Measurements from ENCODE around the gene SLC66A3.

The SLC66A3 gene

DNA sequence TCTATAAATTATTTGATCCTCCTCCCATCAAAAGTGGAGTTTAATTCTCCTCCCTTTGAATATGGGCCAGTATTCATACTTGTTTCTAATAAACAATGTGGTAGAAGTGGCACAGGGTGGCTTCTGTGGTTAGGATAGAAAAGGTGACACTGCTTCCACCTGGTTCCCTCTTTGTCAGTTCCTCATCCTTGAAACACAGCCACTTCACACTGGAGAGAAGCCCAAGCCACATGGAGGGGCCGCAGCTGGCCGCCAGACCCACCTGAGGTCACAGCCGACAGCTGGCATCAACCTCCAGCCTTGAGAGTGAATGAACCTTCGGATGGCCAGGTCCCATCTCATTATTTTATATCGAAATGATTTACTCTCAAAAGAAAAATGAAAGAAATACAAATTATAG lies 27.5 kb upstream of the SLC66A3 start:
- Histone ChIP-seq H3K4me2 (ENCODE audit: low read length) (no peak overlapping the region), H3K27me3 (ENCODE audit: control insufficient read depth, insufficient read depth, low read length) (peaks cover 21% of the 10 kb centered on the region)

GRCh38 chr2:11128243-11128951 lies 26.9 kb upstream of the SLC66A3 start:
- no peaks in the 10 kb centered on the region for H3K9me3 ChIP-seq (replicated peaks; ENCODE audit: low read length)
- peaks cover 17% of the 10 kb centered on the region for H3K4me1 ChIP-seq (ENCODE audit: control insufficient read depth, insufficient read depth, low read length)
- no peak overlapping the region for H3K4me3 ChIP-seq (ENCODE audit: low read length)
- peaks cover 16% of the 10 kb centered on the region for H3K27me3 ChIP-seq (ENCODE audit: control insufficient read depth, insufficient read depth, low read length)
- H3K36me3 ChIP-seq (ENCODE audit: insufficient read depth, low read length) = no peaks in the 10 kb centered on the region
- H3K9ac ChIP-seq (ENCODE audit: low read depth, low read length) = no peak overlapping the region
- no peak overlapping the region for H3K4me2 ChIP-seq (ENCODE audit: low read length)

More for the DNA sequence above, 27.5 kb upstream of the SLC66A3 start:
- Histone ChIP-seq H3K4me1 (ENCODE audit: control insufficient read depth, insufficient read depth, low read length) (peaks cover 13% of the 10 kb centered on the region), H3K4me3 (ENCODE audit: low read length) (no peak overlapping the region), H3K36me3 (ENCODE audit: insufficient read depth, low read length) (no peaks in the 10 kb centered on the region), H3K9ac (ENCODE audit: low read depth, low read length) (no peak overlapping the region), H3K9me3 (replicated peaks; ENCODE audit: low read length) (no peaks in the 10 kb centered on the region)

DNA sequence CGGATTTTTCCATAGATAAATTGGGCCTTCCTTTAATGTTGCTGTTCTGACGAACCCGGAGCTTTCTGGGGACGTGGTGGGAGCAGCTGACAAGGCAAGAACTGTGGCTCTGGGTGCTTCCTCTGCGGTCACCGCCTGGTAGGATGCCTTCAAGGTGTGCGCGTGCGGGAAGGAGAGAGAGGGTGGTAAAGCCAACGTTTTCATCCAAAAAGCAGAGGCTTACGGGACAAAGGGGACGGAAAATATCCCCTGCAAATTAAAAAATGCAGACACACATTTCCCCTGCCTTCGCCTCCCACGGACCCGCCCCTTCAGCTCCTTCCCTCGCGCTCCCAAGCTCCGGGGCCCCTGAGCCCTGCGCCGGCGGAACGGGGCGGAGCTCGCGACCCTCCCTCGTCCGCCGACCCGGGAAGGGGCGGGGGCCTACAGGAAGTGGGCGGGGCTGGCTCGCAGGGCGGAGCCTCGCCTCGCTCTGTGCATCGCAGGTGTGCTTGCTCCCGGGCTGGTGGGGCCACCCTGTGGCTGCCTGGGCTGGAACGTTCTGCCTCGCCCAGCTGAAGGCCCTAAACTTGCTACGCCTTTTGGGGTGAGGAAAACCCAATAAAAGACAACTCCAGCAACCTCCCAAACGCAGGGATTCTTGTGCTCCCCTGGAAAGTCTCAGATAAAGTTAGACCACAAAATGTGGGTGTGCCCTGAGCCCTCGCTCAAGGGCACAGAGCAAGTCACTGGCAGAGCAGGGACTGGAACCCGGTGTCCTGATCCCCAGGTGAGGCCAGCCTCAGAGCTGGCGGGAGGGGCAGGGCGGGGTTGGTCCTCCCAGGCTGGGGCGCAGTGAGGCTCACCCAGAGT lies 25.4 kb upstream of the SLC66A3 start:
- Histone ChIP-seq H3K9me3 (replicated peaks; ENCODE audit: low read length) (no peaks in the 10 kb centered on the region), H3K4me1 (ENCODE audit: control insufficient read depth, insufficient read depth, low read length) (peaks cover 23% of the 10 kb centered on the region), H3K4me3 (ENCODE audit: low read length) (peak overlapping the region; percentile 38), H3K9ac (ENCODE audit: low read depth, low read length) (no peak overlapping the region), H3K27me3 (ENCODE audit: control insufficient read depth, insufficient read depth, low read length) (peaks cover 9% of the 10 kb centered on the region), H3K36me3 (ENCODE audit: insufficient read depth, low read length) (no peaks in the 10 kb centered on the region), H3K4me2 (ENCODE audit: low read length) (peak overlapping the region; percentile 73)

- no peak overlapping the region for H3K4me3 ChIP-seq (ENCODE audit: low read length)
- no peaks in the 10 kb centered on the region for H3K36me3 ChIP-seq (ENCODE audit: insufficient read depth, low read length)
- H3K9me3 ChIP-seq (replicated peaks; ENCODE audit: low read length) = no peaks in the 10 kb centered on the region
- no peak overlapping the region for H3K9ac ChIP-seq (ENCODE audit: low read depth, low read length)
- H3K4me2 ChIP-seq (ENCODE audit: low read length) = no peak overlapping the region
- H3K4me1 ChIP-seq (ENCODE audit: control insufficient read depth, insufficient read depth, low read length) = peaks cover 23% of the 10 kb centered on the region
- H3K27me3 ChIP-seq (ENCODE audit: control insufficient read depth, insufficient read depth, low read length) = peaks cover 15% of the 10 kb centered on the region
These were observed 23.9 kb upstream of the SLC66A3 start for GRCh38 chr2:11131166-11131920.

- peak overlapping the region; percentile 99 for H3K4me2 ChIP-seq (ENCODE audit: low read length)
- no peaks in the 10 kb centered on the region for H3K9me3 ChIP-seq (replicated peaks; ENCODE audit: low read length)
- H3K36me3 ChIP-seq (ENCODE audit: insufficient read depth, low read length) = no peaks in the 10 kb centered on the region
- H3K27me3 ChIP-seq (ENCODE audit: control insufficient read depth, insufficient read depth, low read length) = peaks cover 16% of the 10 kb centered on the region
- H3K9ac ChIP-seq (ENCODE audit: low read depth, low read length) = no peak overlapping the region
- no peak overlapping the region for H3K4me3 ChIP-seq (ENCODE audit: low read length)
- peaks cover 23% of the 10 kb centered on the region for H3K4me1 ChIP-seq (ENCODE audit: control insufficient read depth, insufficient read depth, low read length)
These were observed 23.1 kb upstream of the SLC66A3 start for GRCh38 chr2:11132036-11132671.

- Histone ChIP-seq H3K9ac (ENCODE audit: low read depth, low read length) (peak overlapping the region; percentile 60), H3K27me3 (ENCODE audit: control insufficient read depth, insufficient read depth, low read length) (peaks cover 19% of the 10 kb centered on the region), H3K4me3 (ENCODE audit: low read length) (peak overlapping the region; percentile 81), H3K4me1 (ENCODE audit: control insufficient read depth, insufficient read depth, low read length) (peaks cover 21% of the 10 kb centered on the region), H3K4me2 (ENCODE audit: low read length) (peak overlapping the region; percentile 99), H3K9me3 (replicated peaks; ENCODE audit: low read length) (no peaks in the 10 kb centered on the region), H3K36me3 (ENCODE audit: insufficient read depth, low read length) (no peaks in the 10 kb centered on the region)
These were observed 21.9 kb upstream of the SLC66A3 start for GRCh38 chr2:11133238-11133935.

- H3K9ac ChIP-seq (ENCODE audit: low read depth, low read length) = no peak overlapping the region
These were observed 21.3 kb upstream of the SLC66A3 start for GRCh38 chr2:11133936-11134320.

DNA sequence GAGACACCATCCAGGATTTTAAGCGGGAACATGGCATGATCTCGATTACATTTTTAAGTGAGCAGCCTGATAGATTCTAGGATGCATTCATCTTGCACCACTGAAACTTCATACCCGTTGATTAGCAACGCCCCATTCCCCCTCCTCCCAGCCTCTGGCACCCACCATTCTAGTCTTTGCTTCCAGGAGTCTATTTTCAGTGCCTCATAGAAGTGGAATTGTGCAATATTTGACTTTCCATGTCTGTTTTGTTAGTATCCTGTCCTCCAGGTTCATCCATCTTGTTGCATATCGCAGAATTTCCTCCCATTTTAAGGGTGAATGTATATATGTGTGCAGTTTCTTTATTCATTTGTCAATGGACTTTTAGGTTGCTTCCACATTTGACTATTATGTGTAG lies 20.9 kb upstream of the SLC66A3 start:
- Histone ChIP-seq H3K4me2 (ENCODE audit: low read length) (no peak overlapping the region), H3K27me3 (ENCODE audit: control insufficient read depth, insufficient read depth, low read length) (peaks cover 19% of the 10 kb centered on the region), H3K4me1 (ENCODE audit: control insufficient read depth, insufficient read depth, low read length) (peaks cover 16% of the 10 kb centered on the region), H3K4me3 (ENCODE audit: low read length) (no peak overlapping the region), H3K9me3 (replicated peaks; ENCODE audit: low read length) (no peaks in the 10 kb centered on the region), H3K36me3 (ENCODE audit: insufficient read depth, low read length) (no peaks in the 10 kb centered on the region), H3K9ac (ENCODE audit: low read depth, low read length) (no peak overlapping the region)

More at GRCh38 chr2:11133936-11134320, 21.3 kb upstream of the SLC66A3 start:
- peaks cover 16% of the 10 kb centered on the region for H3K4me1 ChIP-seq (ENCODE audit: control insufficient read depth, insufficient read depth, low read length)
- H3K4me2 ChIP-seq (ENCODE audit: low read length) = peak overlapping the region; percentile 99
- peak overlapping the region; percentile 81 for H3K4me3 ChIP-seq (ENCODE audit: low read length)
- no peaks in the 10 kb centered on the region for H3K9me3 ChIP-seq (replicated peaks; ENCODE audit: low read length)
- H3K27me3 ChIP-seq (ENCODE audit: control insufficient read depth, insufficient read depth, low read length) = peaks cover 19% of the 10 kb centered on the region
- no peaks in the 10 kb centered on the region for H3K36me3 ChIP-seq (ENCODE audit: insufficient read depth, low read length)

DNA sequence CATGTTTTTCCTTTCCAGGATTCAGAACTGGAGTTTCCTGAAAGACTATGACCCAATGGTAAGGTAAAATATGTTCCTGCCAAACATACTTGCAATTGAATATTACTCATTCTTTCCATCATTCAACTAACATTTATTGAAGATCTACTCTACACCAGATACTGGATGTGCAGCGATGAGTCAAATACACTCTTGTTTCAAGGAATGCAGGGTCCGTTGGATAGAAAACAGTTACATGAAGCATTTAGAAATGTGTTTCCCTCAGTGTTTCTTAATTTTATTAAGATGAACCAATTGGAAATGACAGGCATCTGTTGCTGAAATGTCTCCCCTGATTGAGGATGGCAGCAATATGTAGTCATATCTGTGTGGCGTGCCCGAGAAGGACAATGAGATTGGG lies 14.8 kb upstream of the SLC66A3 start:
- H3K9ac ChIP-seq (ENCODE audit: low read depth, low read length) = no peak overlapping the region
- no peak overlapping the region for H3K4me3 ChIP-seq (ENCODE audit: low read length)
- no peaks in the 10 kb centered on the region for H3K9me3 ChIP-seq (replicated peaks; ENCODE audit: low read length)
- H3K4me1 ChIP-seq (ENCODE audit: control insufficient read depth, insufficient read depth, low read length) = no peaks in the 10 kb centered on the region
- no peaks in the 10 kb centered on the region for H3K36me3 ChIP-seq (ENCODE audit: insufficient read depth, low read length)
- no peak overlapping the region for H3K4me2 ChIP-seq (ENCODE audit: low read length)
- H3K27me3 ChIP-seq (ENCODE audit: control insufficient read depth, insufficient read depth, low read length) = peaks cover 41% of the 10 kb centered on the region

DNA sequence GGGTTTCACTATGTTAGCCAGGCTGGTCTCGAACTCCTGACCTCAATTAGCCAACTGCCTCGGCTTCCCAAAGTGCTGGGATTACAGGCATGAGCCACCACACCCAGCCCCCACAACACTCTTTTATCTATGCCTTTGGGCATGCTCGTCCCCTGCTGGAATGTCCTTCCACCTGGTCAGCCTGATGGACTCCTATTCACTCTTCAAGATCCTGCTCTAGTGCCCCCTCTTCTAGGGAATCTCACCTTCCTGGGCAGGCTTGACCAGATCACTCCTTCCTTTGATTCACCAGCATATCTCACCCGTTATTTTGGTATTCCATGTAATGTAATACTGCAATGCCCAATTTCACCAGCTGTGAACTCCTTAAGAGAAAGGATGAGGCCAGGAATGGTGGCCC lies 13.9 kb upstream of the SLC66A3 start:
- no peak overlapping the region for H3K4me3 ChIP-seq (ENCODE audit: low read length)
- no peaks in the 10 kb centered on the region for H3K9me3 ChIP-seq (replicated peaks; ENCODE audit: low read length)
- H3K4me2 ChIP-seq (ENCODE audit: low read length) = no peak overlapping the region
- H3K9ac ChIP-seq (ENCODE audit: low read depth, low read length) = no peak overlapping the region
- H3K36me3 ChIP-seq (ENCODE audit: insufficient read depth, low read length) = no peaks in the 10 kb centered on the region
- no peaks in the 10 kb centered on the region for H3K4me1 ChIP-seq (ENCODE audit: control insufficient read depth, insufficient read depth, low read length)
- H3K27me3 ChIP-seq (ENCODE audit: control insufficient read depth, insufficient read depth, low read length) = peaks cover 42% of the 10 kb centered on the region
